Liver (tissue), 9 donors: Measurements from ENCODE around the gene ATP5MG. TPM values are rescaled to one million over a fixed set of nuclear protein-coding genes. Genes with fewer than 3 reads are reported as not detected.
"Not testable (repeated sequence)": the region's sequence is repeated elsewhere in the genome, so short reads cannot be mapped to it uniquely, and the experiment has no call there.

Experiments used
- DNase-seq: peaks from one replicate; pipeline ENCODE4 v3.0.0-alpha.2; 2017; ENCODE audit warnings: low spot score
- H3K27ac ChIP-seq, 2 donors: one replicate each; pipeline ENCODE4 v1.7.0; 2013; ENCODE audit warnings: inconsistent platforms in 2 of 2, low read length in 2 of 2, control low read depth in 1 of 2, low read depth in 1 of 2, mild to moderate bottlenecking in 1 of 2
- H3K27me3 ChIP-seq, 4 donors: one replicate each; pipeline versions ENCODE4 v1.6.1 to v1.7.0; 2013; ENCODE audit warnings: low read length in 3 of 4, inconsistent platforms in 1 of 4, mild to moderate bottlenecking in 1 of 4, moderate library complexity in 1 of 4; ENCODE audit not compliant: control insufficient read depth in 4 of 4, insufficient read depth in 4 of 4
- H3K36me3 ChIP-seq, 4 donors: one replicate each; pipeline versions ENCODE4 v1.6.1 to v1.7.0; 2013; ENCODE audit warnings: low read length in 3 of 4, mild to moderate bottlenecking in 3 of 4, low read depth in 1 of 4, moderate library complexity in 1 of 4; ENCODE audit not compliant: control insufficient read depth in 4 of 4, insufficient read depth in 3 of 4
- H3K4me1 ChIP-seq, 4 donors: one replicate each; pipeline versions ENCODE4 v1.6.1 to v1.7.0; 2013; ENCODE audit warnings: low read length in 3 of 4, mild to moderate bottlenecking in 3 of 4, moderate library complexity in 1 of 4; ENCODE audit not compliant: control insufficient read depth in 4 of 4, insufficient read depth in 4 of 4
- H3K4me3 ChIP-seq, 3 donors: one replicate each; pipeline versions ENCODE4 v1.6.1 to v1.7.0; 2013; ENCODE audit warnings: low read length in 3 of 3, control low read depth in 1 of 3, low read depth in 1 of 3, mild to moderate bottlenecking in 1 of 3
- H3K9ac ChIP-seq, 2 donors: one replicate each; pipeline ENCODE4 v1.7.0; 2013; ENCODE audit warnings: low read length in 2 of 2, mild to moderate bottlenecking in 2 of 2, moderate library complexity in 2 of 2, control low read depth in 1 of 2, low read depth in 1 of 2
- H3K9me3 ChIP-seq, 4 donors: one replicate each; pipeline versions ENCODE4 v1.6.1 to v1.7.0; 2013; ENCODE audit warnings: low read length in 3 of 4; ENCODE audit not compliant: control insufficient read depth in 4 of 4
- ATF3 ChIP-seq: IDR thresholded peaks from 2 replicates; pipeline ENCODE4 v1.6.1; 2016; ENCODE audit warnings: antibody characterized with exemption
- CTCF ChIP-seq: fragments of 150-350 bp; IDR thresholded peaks from 2 replicates; pipeline ENCODE4 v1.5.1; 2017; ENCODE audit warnings: improper control_type of control experiment, low read depth, low read length; ENCODE audit not compliant: missing input control
- EGR1 ChIP-seq, 2 donors: IDR thresholded peaks; 2 replicates each; pipeline ENCODE4 v1.6.1; 2016 to 2018; ENCODE audit warnings: antibody characterized with exemption in 2 of 2, low read depth in 2 of 2
- FOXA1 ChIP-seq: IDR thresholded peaks from 2 replicates; pipeline ENCODE4 v1.6.1; 2016; ENCODE audit warnings: antibody characterized with exemption
- JUND ChIP-seq, 2 donors: IDR thresholded peaks; 2 replicates each; pipeline ENCODE4 v1.6.1; 2016; ENCODE audit warnings: antibody characterized with exemption in 2 of 2
- MAX ChIP-seq: IDR thresholded peaks from 2 replicates; pipeline ENCODE4 v1.6.1; 2016; ENCODE audit warnings: antibody characterized with exemption
- NR2F2 ChIP-seq: IDR thresholded peaks from 2 replicates; pipeline ENCODE4 v1.6.1; 2016; ENCODE audit warnings: antibody characterized with exemption
- RAD21 ChIP-seq, 2 donors: IDR thresholded peaks; 2 replicates each; pipeline ENCODE4 v1.6.1; 2016; ENCODE audit warnings: antibody characterized with exemption in 2 of 2, mild to moderate bottlenecking in 2 of 2
- REST ChIP-seq: IDR thresholded peaks from 2 replicates; pipeline ENCODE4 v1.6.1; 2016; ENCODE audit warnings: antibody characterized with exemption, mild to moderate bottlenecking
- RXRA ChIP-seq, 2 donors: IDR thresholded peaks; 2 replicates each; pipeline ENCODE4 v1.6.1; 2017 to 2018; ENCODE audit warnings: antibody characterized with exemption in 2 of 2, mild to moderate bottlenecking in 1 of 2
- SP1 ChIP-seq: IDR thresholded peaks from 2 replicates; pipeline ENCODE4 v1.6.1; 2018; ENCODE audit warnings: antibody characterized with exemption, mild to moderate bottlenecking
- TAF1 ChIP-seq: conservative IDR thresholded peaks from 2 replicates; pipeline ENCODE4 v1.6.1; 2016; ENCODE audit warnings: antibody characterized with exemption, mild to moderate bottlenecking
- ZBTB33 ChIP-seq: IDR thresholded peaks from 2 replicates; pipeline ENCODE4 v1.6.1; 2016; ENCODE audit warnings: antibody characterized with exemption
- polyA plus RNA-seq, 2 donors: library from polyadenylated mRNA; stranded (reverse) in 1 of 2; unstranded in 1 of 2; fragments of 200-250 nt in 1 of 2; fragments of >200 nt in 1 of 2; fragmentation: Nextera tagmentation in 1 of 2; extraction: Ambion mirVana in 1 of 2; gene quantifications; one replicate each; pipeline versions ENCODE4 v1.2.1 to v1.2.3, GENCODE V29; 2013 to 2015
- total RNA-seq, 2 donors: library from RNA; depleted of rRNA; stranded (reverse); fragments of >200 nt; gene quantifications; one replicate each; pipeline ENCODE4 v1.2.3, GENCODE V29; 2014
- donor health status: healthy.
- donor health status: healthy.
- donor health status: healthy.
- donor health status: healthy.
- donor health status: healthy.

The ATP5MG gene
- total and polyA plus RNA-seq, 4 donors: 25.5 to 542 (median 87.6) TPM

GRCh38 chr11:118415062-118415738 is 13.8 kb downstream of the ATP5MG start (continued):
- TF ChIP-seq FOXA1: no peak
- TF ChIP-seq SP1: no peak
- no peak for TF ChIP-seq EGR1 (IDR thresholded peaks at IDR 0.05; ENCODE audit: low read depth in 2 of 2)
- TF ChIP-seq MAX: no peak

- no peak for TF ChIP-seq NR2F2
- no peak for TF ChIP-seq ATF3
- TF ChIP-seq FOXA1: no peak
- TF ChIP-seq ZBTB33: no peak
- TF ChIP-seq RXRA (IDR thresholded peaks at IDR 0.05): no peak
- TF ChIP-seq CTCF: no peak
- TF ChIP-seq TAF1: no peak
- no peak for TF ChIP-seq REST
- no peak for TF ChIP-seq RAD21 (IDR thresholded peaks at IDR 0.05)
- no peak for TF ChIP-seq JUND (IDR thresholded peaks at IDR 0.05)
- Histone ChIP-seq H3K27ac (no peak overlapping the region), H3K4me1 (no peaks in the 10 kb centered on the region), H3K9me3 (no peaks in the 10 kb centered on the region), H3K27me3 (no peaks in the 10 kb centered on the region), H3K9ac (no peak overlapping the region), H3K36me3 (peaks cover 0 to 2% (median 1%) of the 10 kb centered on the region in 4 donors), H3K4me3 (no peak overlapping the region)
- no peak for DNase-seq
These were observed 14.3 kb downstream of the ATP5MG start for GRCh38 chr11:118415739-118416068.

GRCh38 chr11:118416900-118417299 is 15.5 kb downstream of the ATP5MG start:
- not testable (repeated sequence) for H3K4me1 ChIP-seq, DNase-seq, H3K27me3 ChIP-seq, H3K4me3 ChIP-seq, H3K9me3 ChIP-seq, H3K36me3 ChIP-seq, H3K27ac ChIP-seq, H3K9ac ChIP-seq
